ENCODE data around the gene PHLPP1. TPM values are rescaled to one million over a fixed set of nuclear protein-coding genes. Genes with fewer than 3 reads are reported as not detected.

The PHLPP1 gene
- total RNA-seq, 1 donor from 2014 or later, result 18.6 TPM

GRCh38 chr18:62769216-62769615, 53.9 kb downstream of the PHLPP1 start:
- ATAC-seq (no peak), DNase-seq (ENCODE audit: low spot score) (no peak)

GRCh38 chr18:62771494-62772270, 56.3 kb downstream of the PHLPP1 start:
- ATAC-seq (no peak), DNase-seq (ENCODE audit: low spot score) (no peak)

- no peak for DNase-seq (ENCODE audit: low spot score)
- no peak for ATAC-seq
These were observed 57.7 kb downstream of the PHLPP1 start for GRCh38 chr18:62772860-62773584.

GRCh38 chr18:62773691-62774090, 58.4 kb downstream of the PHLPP1 start:
- DNase-seq (ENCODE audit: low spot score) (no peak), ATAC-seq (peak; percentile 23)

- DNase-seq (ENCODE audit: low spot score) (no peak), ATAC-seq (no peak)
These were observed 60.8 kb downstream of the PHLPP1 start for GRCh38 chr18:62776024-62776570.

- ATAC-seq, result no peak
- DNase-seq (ENCODE audit: low spot score), result no peak
These were observed 62.5 kb downstream of the PHLPP1 start for GRCh38 chr18:62777814-62778213.

GRCh38 chr18:62778976-62779869, 63.9 kb downstream of the PHLPP1 start:
- no peak for ATAC-seq
- DNase-seq (ENCODE audit: low spot score), result no peak

GRCh38 chr18:62781262-62781661, 65.9 kb downstream of the PHLPP1 start:
- DNase-seq (ENCODE audit: low spot score) (peak; percentile 53), ATAC-seq (peak; percentile 81)

- peak; percentile 91 for ATAC-seq
- peak; percentile 77 for DNase-seq (ENCODE audit: low spot score)
These were observed 66.6 kb downstream of the PHLPP1 start for GRCh38 chr18:62781893-62782292.

- ATAC-seq, result no peak
- no peak for DNase-seq (ENCODE audit: low spot score)
These were observed 69.1 kb downstream of the PHLPP1 start for GRCh38 chr18:62784338-62784965.

GRCh38 chr18:62784966-62785413, 69.6 kb downstream of the PHLPP1 start:
- ATAC-seq, result no peak
- DNase-seq (ENCODE audit: low spot score), result no peak

- DNase-seq (ENCODE audit: low spot score) (no peak), ATAC-seq (no peak)
These were observed 71.3 kb downstream of the PHLPP1 start for GRCh38 chr18:62786689-62787088.

- ATAC-seq, result no peak
- DNase-seq (ENCODE audit: low spot score), result no peak
These were observed 72.8 kb downstream of the PHLPP1 start for GRCh38 chr18:62788111-62788510.

- DNase-seq (ENCODE audit: low spot score) (no peak), ATAC-seq (no peak)
These were observed 73.5 kb downstream of the PHLPP1 start for GRCh38 chr18:62788876-62789275.

GRCh38 chr18:62790871-62791772, 75.8 kb downstream of the PHLPP1 start:
- no peak for DNase-seq (ENCODE audit: low spot score)
- ATAC-seq, result peak; percentile 20

GRCh38 chr18:62792016-62792415, 76.7 kb downstream of the PHLPP1 start:
- no peak for DNase-seq (ENCODE audit: low spot score)
- ATAC-seq, result no peak

- DNase-seq (ENCODE audit: low spot score) (no peak), ATAC-seq (peak; percentile 5)
These were observed 80.5 kb downstream of the PHLPP1 start for GRCh38 chr18:62795813-62796212.

- peak; percentile 86 for ATAC-seq
- no peak for DNase-seq (ENCODE audit: low spot score)
These were observed 80.9 kb downstream of the PHLPP1 start for GRCh38 chr18:62796216-62796621.

- DNase-seq (ENCODE audit: low spot score) (no peak), ATAC-seq (no peak)
These were observed 82.0 kb downstream of the PHLPP1 start for GRCh38 chr18:62797329-62797728.

Data from left lobe of liver (tissue), 2 donors.